ENCODE results near the gene ZBTB7A.

DNA sequence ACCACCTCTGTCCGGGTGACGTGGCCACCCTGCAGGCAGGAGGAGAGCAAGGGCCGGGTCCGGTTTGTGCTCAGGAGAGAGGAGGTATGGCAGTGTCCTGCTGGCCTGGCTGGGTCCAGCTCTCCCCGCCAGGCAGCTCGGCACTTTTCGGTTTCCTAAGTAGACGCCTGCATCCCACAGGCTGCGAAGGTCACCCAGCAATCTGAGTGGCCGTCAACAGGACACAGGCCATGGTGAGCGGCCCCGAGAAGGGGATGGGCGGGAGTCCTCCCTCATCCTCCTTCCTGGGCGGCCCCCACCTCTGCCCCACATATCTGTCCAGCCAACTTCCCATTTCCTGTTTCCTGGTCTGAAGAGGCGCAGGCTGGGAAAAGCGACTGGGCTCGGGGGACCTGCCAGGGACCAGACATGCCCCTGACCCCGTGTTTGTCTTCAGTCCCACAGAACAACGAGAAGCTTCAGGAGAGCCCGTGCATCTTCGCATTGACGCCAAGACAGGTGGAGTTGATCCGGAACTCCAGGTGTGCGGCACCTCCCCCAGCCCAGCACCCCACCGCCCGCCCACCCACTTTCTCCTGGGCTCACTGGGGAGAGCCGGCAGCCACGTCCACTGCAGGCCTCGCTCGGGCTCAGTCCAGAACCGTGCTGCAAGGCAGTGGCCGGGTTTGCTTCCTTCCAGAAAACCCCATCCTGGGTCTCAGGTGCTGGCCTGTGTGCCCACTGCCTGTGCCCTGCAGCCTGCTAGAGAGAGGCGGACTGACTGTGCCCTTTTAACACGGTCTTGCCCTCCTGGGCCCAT is 42.9 kb downstream of the ZBTB7A start:
- TF ChIP-seq, protein P1, sequence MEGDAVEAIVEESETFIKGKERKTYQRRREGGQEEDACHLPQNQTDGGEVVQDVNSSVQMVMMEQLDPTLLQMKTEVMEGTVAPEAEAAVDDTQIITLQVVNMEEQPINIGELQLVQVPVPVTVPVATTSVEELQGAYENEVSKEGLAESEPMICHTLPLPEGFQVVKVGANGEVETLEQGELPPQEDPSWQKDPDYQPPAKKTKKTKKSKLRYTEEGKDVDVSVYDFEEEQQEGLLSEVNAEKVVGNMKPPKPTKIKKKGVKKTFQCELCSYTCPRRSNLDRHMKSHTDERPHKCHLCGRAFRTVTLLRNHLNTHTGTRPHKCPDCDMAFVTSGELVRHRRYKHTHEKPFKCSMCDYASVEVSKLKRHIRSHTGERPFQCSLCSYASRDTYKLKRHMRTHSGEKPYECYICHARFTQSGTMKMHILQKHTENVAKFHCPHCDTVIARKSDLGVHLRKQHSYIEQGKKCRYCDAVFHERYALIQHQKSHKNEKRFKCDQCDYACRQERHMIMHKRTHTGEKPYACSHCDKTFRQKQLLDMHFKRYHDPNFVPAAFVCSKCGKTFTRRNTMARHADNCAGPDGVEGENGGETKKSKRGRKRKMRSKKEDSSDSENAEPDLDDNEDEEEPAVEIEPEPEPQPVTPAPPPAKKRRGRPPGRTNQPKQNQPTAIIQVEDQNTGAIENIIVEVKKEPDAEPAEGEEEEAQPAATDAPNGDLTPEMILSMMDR (IDR thresholded peaks at IDR 0.05), result no peak
- TF ChIP-seq POLR2AphosphoS5 (IDR thresholded peaks at IDR 0.05), result no peak
